Activated CD4-positive, alpha-beta T cell treated with anti-CD3 and anti-CD28 coated beads, Interleukin-2, amount 50 U/mL, for 48 hours (primary cell): Measurements from ENCODE around the gene VEZF1.

ENCODE experiments used
- DNase-seq, 2 experiments: peaks; one replicate each; pipeline ENCODE4 v3.0.0-alpha.2; 2020

The VEZF1 gene

GRCh38 chr17:57987581-57988300 is at the start of gene VEZF1:
Gene VEZF1, minus strand, starts transcription at chr17:57988254. Its CDS starts 143 bp downstream, at chr17:57988111.
- peak; percentile 75 to 79 for DNase-seq

GRCh38 chr17:58032691-58033415 is 44.8 kb upstream of the VEZF1 start:
- no peak for DNase-seq

- no peak for DNase-seq
These were observed 40.5 kb upstream of the VEZF1 start for GRCh38 chr17:58028578-58028977.

GRCh38 chr17:58020401-58020800 is 32.3 kb upstream of the VEZF1 start:
- no peak for DNase-seq

- no peak for DNase-seq
These were observed 31.5 kb upstream of the VEZF1 start for GRCh38 chr17:58019521-58019920.

- DNase-seq: no peak
These were observed 31.0 kb upstream of the VEZF1 start for GRCh38 chr17:58019039-58019438.

GRCh38 chr17:58010067-58010799 is 22.2 kb upstream of the VEZF1 start:
- no peak for DNase-seq

GRCh38 chr17:58007781-58008706 is 20.0 kb upstream of the VEZF1 start:
- peak in 1 of 2 experiments; percentile 36 for DNase-seq

GRCh38 chr17:58006924-58007780 is 19.1 kb upstream of the VEZF1 start, which contains the start of gene SRSF1:
Gene SRSF1, minus strand, starts transcription at chr17:58007246. Its CDS starts 109 bp downstream, at chr17:58007137.
- peak; percentile 97 to 98 for DNase-seq

GRCh38 chr17:58006560-58006923 is 18.5 kb upstream of the VEZF1 start:
- peak; percentile 72 to 81 for DNase-seq

GRCh38 chr17:58005728-58006559 is 17.9 kb upstream of the VEZF1 start:
- no peak for DNase-seq

GRCh38 chr17:58005031-58005727 is 17.1 kb upstream of the VEZF1 start:
- DNase-seq: peak in 1 of 2 experiments; percentile 20

- no peak for DNase-seq
These were observed 16.0 kb upstream of the VEZF1 start for GRCh38 chr17:58004060-58004459.

- no peak for DNase-seq
These were observed 14.9 kb upstream of the VEZF1 start for GRCh38 chr17:58002973-58003372.

- no peak for DNase-seq
These were observed 14.3 kb upstream of the VEZF1 start for GRCh38 chr17:58002154-58002948.

- DNase-seq: no peak
These were observed 13.5 kb upstream of the VEZF1 start for GRCh38 chr17:58001461-58002124.

GRCh38 chr17:57999496-58000017 is 11.5 kb upstream of the VEZF1 start:
- no peak for DNase-seq

GRCh38 chr17:57999010-57999495 is 11.0 kb upstream of the VEZF1 start:
- no peak for DNase-seq
